Glutamatergic neuron (in vitro differentiated cells): Measurements from ENCODE around the gene UGT1A6. TPM values are rescaled to one million over a fixed set of nuclear protein-coding genes. Genes with fewer than 3 reads are reported as not detected.

ENCODE experiments used
- DNase-seq: peaks from one replicate; pipeline ENCODE4 v3.0.0; 2022
- H3K27ac Mint-ChIP-seq: one replicate; pipeline ENCODE4 v1.8.0; 2020; ENCODE audit warnings: mild to moderate bottlenecking, mixed read lengths, inconsistent platforms; ENCODE audit not compliant: unreplicated experiment
- H3K27me3 Mint-ChIP-seq: one replicate; pipeline ENCODE4 v1.8.0; 2020; ENCODE audit warnings: mild to moderate bottlenecking, moderate library complexity, mixed read lengths, inconsistent platforms; ENCODE audit not compliant: unreplicated experiment
- H3K36me3 Mint-ChIP-seq: one replicate; pipeline ENCODE4 v1.8.0; 2020; ENCODE audit warnings: mild to moderate bottlenecking, mixed read lengths, inconsistent platforms; ENCODE audit not compliant: unreplicated experiment
- H3K4me1 Mint-ChIP-seq: one replicate; pipeline ENCODE4 v1.8.0; 2020; ENCODE audit warnings: mild to moderate bottlenecking, low read depth, mixed read lengths, inconsistent platforms; ENCODE audit not compliant: unreplicated experiment
- H3K4me3 Mint-ChIP-seq: one replicate; pipeline ENCODE4 v1.8.0; 2020; ENCODE audit warnings: mild to moderate bottlenecking, mixed read lengths, inconsistent platforms; ENCODE audit not compliant: unreplicated experiment
- H3K9me3 Mint-ChIP-seq: one replicate; pipeline ENCODE4 v1.8.0; 2020; ENCODE audit warnings: mild to moderate bottlenecking, moderate library complexity, mixed read lengths, inconsistent platforms; ENCODE audit not compliant: unreplicated experiment
- total RNA-seq: library from RNA; stranded (reverse); fragmentation: NEBNext Ultra II Directional; extraction: Animal tissue kit (Norgen Biotek cat#: 25700); gene quantifications from one replicate; pipeline ENCODE4 v1.2.1, GENCODE V29; 2021; ENCODE audit not compliant: unreplicated experiment
- TF ChIP-seq, protein P1 (sequence below): fragments of 200-600 bp; sonication (generic); IDR thresholded peaks from one replicate; pipeline ENCODE4 v1.5.0; 2021; ENCODE audit not compliant: partially characterized antibody, unreplicated experiment

Gene UGT1A6
- total RNA-seq, 1 donor from 2014 or later, result not detected

DNA sequence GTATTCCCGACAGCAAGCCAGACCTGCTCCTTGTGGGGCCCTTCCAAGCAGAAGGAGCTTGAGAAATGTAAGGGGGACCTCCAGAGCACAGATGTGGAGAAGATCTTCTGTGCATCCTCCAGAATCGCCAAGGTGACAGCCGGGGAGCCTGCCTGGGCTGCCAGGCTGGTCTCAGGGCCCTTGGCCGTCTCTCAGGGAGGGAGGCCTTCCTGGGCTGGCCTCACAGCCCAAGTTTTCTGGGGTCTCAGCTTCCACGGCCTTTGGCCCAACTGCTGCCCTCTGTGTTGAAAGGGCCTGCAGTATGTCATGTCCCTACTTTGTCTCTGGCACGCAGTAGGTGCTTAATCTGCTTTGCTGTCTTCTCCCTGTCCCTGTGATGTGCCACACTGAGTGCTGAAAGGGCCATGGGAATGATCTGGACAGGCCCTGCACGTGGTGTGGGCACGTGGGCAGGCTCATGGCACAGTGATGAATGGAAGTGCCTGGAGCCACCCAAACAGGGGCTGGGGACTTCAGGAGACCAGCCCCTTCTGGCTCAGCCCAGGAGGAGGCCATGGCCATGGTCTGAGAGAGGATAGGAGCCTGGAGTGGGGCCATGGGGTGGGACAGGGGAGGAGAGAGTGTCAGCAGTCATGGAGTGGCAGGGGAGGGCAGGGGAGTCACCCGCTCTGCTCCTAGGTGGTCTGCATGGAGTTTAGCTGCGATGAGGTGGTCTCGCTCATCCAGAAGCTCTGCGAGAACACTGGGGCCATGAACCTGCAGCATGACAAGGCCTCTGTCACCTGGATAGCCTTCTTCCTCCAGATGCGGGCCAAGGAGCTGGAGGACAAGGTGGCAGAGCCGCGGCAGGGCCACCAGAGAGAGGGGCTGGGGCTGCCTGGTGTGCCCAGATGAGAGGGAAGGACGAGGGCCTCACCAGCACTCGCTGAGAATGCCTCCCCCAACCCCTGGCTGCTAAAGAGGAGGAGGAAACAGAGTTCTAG, 126.2 kb downstream of the UGT1A6 start:
- Mint-ChIP-seq H3K4me1 (peaks cover 3% of the 10 kb centered on the region), H3K9me3 (peaks cover 4% of the 10 kb centered on the region), H3K36me3 (no peaks in the 10 kb centered on the region), H3K4me3 (no peak overlapping the region), H3K27me3 (peaks cover 7% of the 10 kb centered on the region), H3K27ac (no peak overlapping the region)
- TF ChIP-seq, protein P1, sequence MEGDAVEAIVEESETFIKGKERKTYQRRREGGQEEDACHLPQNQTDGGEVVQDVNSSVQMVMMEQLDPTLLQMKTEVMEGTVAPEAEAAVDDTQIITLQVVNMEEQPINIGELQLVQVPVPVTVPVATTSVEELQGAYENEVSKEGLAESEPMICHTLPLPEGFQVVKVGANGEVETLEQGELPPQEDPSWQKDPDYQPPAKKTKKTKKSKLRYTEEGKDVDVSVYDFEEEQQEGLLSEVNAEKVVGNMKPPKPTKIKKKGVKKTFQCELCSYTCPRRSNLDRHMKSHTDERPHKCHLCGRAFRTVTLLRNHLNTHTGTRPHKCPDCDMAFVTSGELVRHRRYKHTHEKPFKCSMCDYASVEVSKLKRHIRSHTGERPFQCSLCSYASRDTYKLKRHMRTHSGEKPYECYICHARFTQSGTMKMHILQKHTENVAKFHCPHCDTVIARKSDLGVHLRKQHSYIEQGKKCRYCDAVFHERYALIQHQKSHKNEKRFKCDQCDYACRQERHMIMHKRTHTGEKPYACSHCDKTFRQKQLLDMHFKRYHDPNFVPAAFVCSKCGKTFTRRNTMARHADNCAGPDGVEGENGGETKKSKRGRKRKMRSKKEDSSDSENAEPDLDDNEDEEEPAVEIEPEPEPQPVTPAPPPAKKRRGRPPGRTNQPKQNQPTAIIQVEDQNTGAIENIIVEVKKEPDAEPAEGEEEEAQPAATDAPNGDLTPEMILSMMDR, result no peak
- no peak for DNase-seq

DNA sequence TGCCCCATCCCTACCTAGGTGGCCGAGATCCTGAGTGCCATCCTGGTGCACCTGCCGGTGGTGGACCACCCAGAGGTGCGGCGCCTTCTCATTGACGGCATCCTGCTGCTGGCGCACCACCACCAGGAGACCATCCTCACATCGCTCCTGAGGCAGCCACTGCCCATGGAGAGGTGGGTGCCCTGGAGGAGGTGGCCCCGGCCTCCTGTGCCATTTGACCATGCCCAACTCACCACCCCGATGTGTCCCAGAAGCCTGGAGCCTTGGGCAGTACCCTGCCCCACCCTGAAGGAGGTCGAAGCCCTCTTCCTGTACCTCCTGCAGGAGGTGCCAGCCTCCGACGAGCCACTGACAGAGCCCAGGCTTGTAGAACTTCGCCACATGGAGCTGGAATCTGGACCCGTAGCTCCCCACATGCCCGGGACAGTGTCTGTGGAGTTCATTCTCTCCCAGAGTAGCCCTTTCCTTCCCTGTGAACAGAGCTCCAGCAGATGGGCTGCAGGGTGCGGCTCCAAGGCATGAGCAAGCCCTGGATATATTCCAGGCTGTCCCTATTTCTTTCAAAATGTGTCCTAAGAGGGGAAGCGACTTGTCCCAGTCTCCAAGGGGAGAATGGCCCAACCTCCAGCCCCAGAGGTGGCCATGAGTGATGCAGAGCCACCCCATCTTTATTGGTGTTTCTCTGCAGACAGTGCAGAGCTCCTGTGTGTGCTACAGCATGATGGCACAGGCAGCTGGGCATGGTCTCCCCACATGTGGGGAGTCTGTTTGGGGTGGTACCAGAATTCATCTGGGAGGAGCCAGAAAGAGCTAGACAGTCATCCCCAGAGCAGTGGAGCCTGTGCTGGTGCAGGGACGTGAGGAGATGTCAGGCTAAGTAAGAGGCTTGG, 127.4 kb downstream of the UGT1A6 start:
- Mint-ChIP-seq H3K27me3 (peaks cover 7% of the 10 kb centered on the region), H3K4me3 (no peak overlapping the region), H3K36me3 (no peaks in the 10 kb centered on the region), H3K9me3 (peaks cover 4% of the 10 kb centered on the region), H3K27ac (no peak overlapping the region), H3K4me1 (peaks cover 3% of the 10 kb centered on the region)
- no peak for DNase-seq
- TF ChIP-seq, protein P1, result no peak

DNA sequence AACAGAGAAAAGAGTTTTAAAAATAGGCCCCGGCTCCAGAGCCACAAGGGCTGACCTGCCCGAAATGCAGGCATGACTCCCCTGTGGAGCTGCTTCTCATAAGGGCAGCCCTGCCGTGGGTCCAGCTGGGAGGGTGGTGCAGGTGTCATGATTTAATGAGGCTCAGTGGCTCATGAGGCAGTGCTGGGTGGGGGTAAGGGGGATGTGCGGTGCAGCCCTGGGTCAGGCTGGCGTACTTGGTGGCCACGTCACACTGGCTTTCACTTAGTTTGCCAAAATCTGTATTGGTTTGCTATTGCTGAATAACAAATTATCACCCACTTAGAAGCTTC, 128.1 kb downstream of the UGT1A6 start:
- Mint-ChIP-seq H3K27ac (no peak overlapping the region), H3K9me3 (peaks cover 4% of the 10 kb centered on the region), H3K27me3 (peaks cover 7% of the 10 kb centered on the region), H3K4me1 (peaks cover 3% of the 10 kb centered on the region), H3K4me3 (no peak overlapping the region), H3K36me3 (no peaks in the 10 kb centered on the region)
- DNase-seq, result no peak
- TF ChIP-seq, protein P1, result no peak

DNA sequence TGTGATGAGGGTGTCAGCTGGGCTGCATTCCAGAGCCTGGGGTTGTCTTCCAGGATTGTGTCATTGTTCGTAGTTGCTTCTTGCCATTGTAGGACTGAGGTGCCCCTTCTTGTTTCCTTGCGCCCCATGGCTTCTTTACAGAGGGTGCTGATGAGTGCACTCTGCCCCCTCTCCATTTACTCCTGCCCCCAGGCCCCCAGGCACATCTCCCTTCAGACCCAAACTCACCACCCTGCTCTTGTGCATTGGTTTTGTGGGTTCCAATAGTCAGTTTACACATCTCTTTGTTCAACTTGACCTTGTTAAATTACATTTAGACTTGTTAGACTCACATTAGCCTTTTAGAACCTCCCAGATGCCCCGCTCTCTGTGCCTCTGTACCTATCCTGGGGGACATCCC, 128.5 kb downstream of the UGT1A6 start:
- Mint-ChIP-seq H3K4me3 (no peak overlapping the region), H3K27ac (no peak overlapping the region), H3K9me3 (peaks cover 4% of the 10 kb centered on the region), H3K27me3 (peaks cover 7% of the 10 kb centered on the region), H3K36me3 (no peaks in the 10 kb centered on the region), H3K4me1 (peaks cover 3% of the 10 kb centered on the region)
- no peak for DNase-seq
- TF ChIP-seq, protein P1, result no peak
